A549 (cell line): ENCODE measurements around the gene XPO4. TPM values are rescaled to one million over a fixed set of nuclear protein-coding genes. Genes with fewer than 3 reads are reported as not detected.

Experiments
- ATAC-seq, 2 experiments: fragments of 200-7000 bp in 1 of 2; fragments of >200 bp in 1 of 2; cut with Nextera tagmentation in 1 of 2; cut with Tn5 transposase in 1 of 2; 3 replicates each; pipeline versions ENCODE4 v1.8.0 to v1.9.1; 2018 to 2020; ENCODE audit warnings: mild to moderate bottlenecking in 1 of 2, moderate library complexity in 1 of 2
- CTCF ChIA-PET: fragments of 300-600 bp; sonication (Branson Sonifier 250); formaldehyde crosslinking; extraction: SDS; loops from one replicate; lab custom pipeline; 2021; ENCODE audit warnings: antibody characterized with exemption, inconsistent platforms; lab: Yijun Ruan, JAX
- POLR2A ChIA-PET: fragments of 350-600 bp; formaldehyde crosslinking; extraction: SDS; loops from one replicate; lab custom pipeline; 2021; ENCODE audit warnings: antibody characterized with exemption, inconsistent platforms; lab: Yijun Ruan, JAX
- DNase-seq, 2 experiments: peaks; one replicate each; pipeline versions ENCODE4 v3.0.0 to v3.0.0-alpha.2; 2011 to 2016; ENCODE audit warnings: low read depth in 1 of 2, low spot score in 1 of 2
- FAIRE-seq: peaks from 2 replicates; lab custom pipeline; 2011; peaks lifted over from hg19 to GRCh38; lab: Jason Lieb, UNC
- H3K27ac ChIP-seq, 2 experiments: fragments of >200 bp; sonication (Bioruptor Twin); formaldehyde crosslinking; 3 replicates each; pipeline ENCODE4 v1.5.1; 2016 to 2017
- H3K4me1 ChIP-seq: fragments of >200 bp; sonication (Bioruptor Twin); formaldehyde crosslinking; 3 replicates; pipeline ENCODE4 v1.6.1; 2016
- H3K4me2 ChIP-seq: fragments of >200 bp; sonication (Bioruptor Twin); formaldehyde crosslinking; 3 replicates; pipeline ENCODE4 v1.6.1; 2016
- H3K4me3 ChIP-seq: fragments of >200 bp; sonication (Bioruptor Twin); formaldehyde crosslinking; 3 replicates; pipeline ENCODE4 v1.5.1; 2016
- H3K9me3 ChIP-seq: fragments of >200 bp; sonication (Bioruptor Twin); formaldehyde crosslinking; 3 replicates; pipeline ENCODE4 v1.6.1; 2016
- ATOH8 ChIP-seq: fragments of 250-450 bp; sonication (Bioruptor Pico); IDR thresholded peaks from 2 replicates; pipeline ENCODE4 v1.5.0; 2020; ENCODE audit warnings: low read depth, mild to moderate bottlenecking, moderate library complexity
- CBX2 ChIP-seq: fragments of 200-600 bp; sonication (generic); IDR thresholded peaks from 2 replicates; pipeline ENCODE4 v1.6.1; 2016; ENCODE audit warnings: low read depth, mild to moderate bottlenecking, borderline replicate concordance
- CBX8 ChIP-seq: fragments of 200-600 bp; sonication (generic); IDR thresholded peaks from 2 replicates; pipeline ENCODE4 v1.6.1; 2016
- CEBPB ChIP-seq, 2 experiments: fragments of >200 bp in 1 of 2; sonication (Bioruptor Twin) in 1 of 2; formaldehyde crosslinking in 1 of 2; IDR thresholded peaks; 2 replicates each; pipeline ENCODE4 v1.6.1; 2012 to 2016
- CTCF ChIP-seq: fragments of >200 bp; sonication (Bioruptor Twin); formaldehyde crosslinking; IDR thresholded peaks from 3 replicates; pipeline ENCODE4 v1.5.1; 2016
- EHMT2 ChIP-seq: fragments of 200-600 bp; sonication (generic); IDR thresholded peaks from 2 replicates; pipeline ENCODE4 v1.6.1; 2016; ENCODE audit warnings: antibody characterized with exemption, low read depth, mild to moderate bottlenecking, moderate library complexity
- ELK1 ChIP-seq: fragments of 150-350 bp; IDR thresholded peaks from 2 replicates; pipeline ENCODE4 v1.6.1; 2014; ENCODE audit warnings: low read depth, mild to moderate bottlenecking, low read length
- ESRRA ChIP-seq: fragments of 150-350 bp; IDR thresholded peaks from 2 replicates; pipeline ENCODE4 v1.6.1; 2014; ENCODE audit warnings: mild to moderate bottlenecking, low read length, borderline replicate concordance
- FOXS1 ChIP-seq: fragments of 250-450 bp; sonication (Bioruptor Pico); IDR thresholded peaks from 2 replicates; pipeline ENCODE4 v1.5.0; 2020; ENCODE audit warnings: mild to moderate bottlenecking, moderate library complexity
- GATA3 ChIP-seq: IDR thresholded peaks from 2 replicates; pipeline ENCODE4 v1.6.1; 2012; ENCODE audit warnings: borderline replicate concordance
- HEYL ChIP-seq: fragments of 250-450 bp; sonication (Bioruptor Pico); IDR thresholded peaks from 2 replicates; pipeline ENCODE4 v1.8.0; 2021; ENCODE audit warnings: mild to moderate bottlenecking, moderate library complexity
- HMGXB4 ChIP-seq: fragments of 250-450 bp; sonication (Bioruptor Pico); IDR thresholded peaks from 2 replicates; pipeline ENCODE4 v1.5.0; 2021; ENCODE audit warnings: mild to moderate bottlenecking, moderate library complexity, borderline replicate concordance
- HOXA7 ChIP-seq: fragments of 250-450 bp; sonication (Bioruptor Pico); IDR thresholded peaks from 2 replicates; pipeline ENCODE4 v1.5.0; 2020; ENCODE audit warnings: mild to moderate bottlenecking, moderate library complexity
- JUNB ChIP-seq: fragments of >200 bp; sonication (Bioruptor Twin); formaldehyde crosslinking; IDR thresholded peaks from 2 replicates; pipeline ENCODE4 v1.6.1; 2016
- KDM1A ChIP-seq: fragments of 200-600 bp; sonication (generic); IDR thresholded peaks from 2 replicates; pipeline ENCODE4 v1.6.1; 2016; ENCODE audit warnings: low read depth, mild to moderate bottlenecking
- KDM5A ChIP-seq: fragments of 200-600 bp; sonication (generic); IDR thresholded peaks from 2 replicates; pipeline ENCODE4 v1.6.1; 2016; ENCODE audit warnings: antibody characterized with exemption, mild to moderate bottlenecking
- MAFK ChIP-seq: fragments of 450-650 bp; IDR thresholded peaks from 2 replicates; pipeline ENCODE4 v1.6.1; 2014; ENCODE audit not compliant: partially characterized antibody
- MAZ ChIP-seq: fragments of 150-350 bp; IDR thresholded peaks from 2 replicates; pipeline ENCODE4 v1.6.1; 2014; ENCODE audit warnings: antibody characterized with exemption, low read depth, low read length, borderline replicate concordance
- NR3C1 ChIP-seq: fragments of >200 bp; sonication (Bioruptor Twin); formaldehyde crosslinking; IDR thresholded peaks from 3 replicates; pipeline ENCODE4 v1.6.1; 2017
- POLR2A ChIP-seq: IDR thresholded peaks from 2 replicates; pipeline ENCODE4 v1.6.1; 2012; ENCODE audit warnings: mild to moderate bottlenecking, low read length
- POLR2AphosphoS2 ChIP-seq: conservative IDR thresholded peaks from 2 replicates; pipeline ENCODE4 v1.6.1; 2012; ENCODE audit warnings: low read length, improper control_type of control experiment, inconsistent platforms
- RARB ChIP-seq: fragments of 250-450 bp; sonication (Bioruptor Pico); IDR thresholded peaks from 2 replicates; pipeline ENCODE4 v1.8.0; 2021; ENCODE audit warnings: mild to moderate bottlenecking, moderate library complexity
- RCOR1 ChIP-seq: fragments of 150-350 bp; IDR thresholded peaks from 2 replicates; pipeline ENCODE4 v1.6.1; 2014; ENCODE audit warnings: antibody characterized with exemption, low read length, low read depth
- RFX5 ChIP-seq: fragments of 450-650 bp; IDR thresholded peaks from 2 replicates; pipeline ENCODE4 v1.7.1; 2014; ENCODE audit warnings: antibody characterized with exemption, mild to moderate bottlenecking, moderate library complexity
- TFCP2L1 ChIP-seq: fragments of 250-450 bp; sonication (Bioruptor Pico); IDR thresholded peaks from 2 replicates; pipeline ENCODE4 v1.5.0; 2021; ENCODE audit warnings: mild to moderate bottlenecking
- USF2 ChIP-seq: fragments of 450-650 bp; IDR thresholded peaks from 2 replicates; pipeline ENCODE4 v1.6.1; 2014; ENCODE audit warnings: antibody characterized with exemption
- WGBS: methylation state at CpG from one replicate; pipeline ENCODE4 v1.1.6; 2017; ENCODE audit errors: missing lambda C conversion rate; 5-methylcytosine and 5-hydroxymethylcytosine counted together
- polyA plus RNA-seq, 4 experiments: library from polyadenylated mRNA; depleted of rRNA in 3 of 4; stranded (reverse); fragments of >200 nt; fragmentation: RNase III in 1 of 4; extraction: RNeasy Plus Mini Kit Qiagen cat#74134 plus additional on column Dnase treatment in 1 of 4; gene quantifications; 2 replicates in 3 of 4; 3 replicates in 1 of 4; pipeline ENCODE4 v1.2.3, GENCODE V29; 2011 to 2017

Gene XPO4
- polyA plus RNA-seq, 2 of the 4 experiments (the other 2 are of a cell fraction): 7.3 to 16.6 TPM

- DNase-seq (no peak), ATAC-seq (no peak), FAIRE-seq (no peak)
- no peak overlapping the region for H3K4me3 ChIP-seq
- H3K4me1 ChIP-seq: no peaks in the 10 kb centered on the region
- H3K9me3 ChIP-seq: no peaks in the 10 kb centered on the region
- POLR2A ChIA-PET: no interaction called here
- no peak overlapping the region for H3K4me2 ChIP-seq
- CTCF ChIA-PET: interaction anchor here (1.2 kb wide), 1 partner anchor 26 kb away, joined by 3 read pairs; no protein-coding TSS in a partner anchor
- WGBS: 85% methylated on average over 6 of the region's 6 CpGs
- H3K27ac ChIP-seq: no peak overlapping the region
- TF ChIP-seq MAFK (no peak), MAZ (no peak), KDM5A (no peak), CBX8 (no peak), CTCF (no peak), HMGXB4 (CRISPR knock-in tag) (no peak), FOXS1 (CRISPR knock-in tag) (no peak), RCOR1 (no peak), HOXA7 (CRISPR knock-in tag) (no peak), RFX5 (no peak), CEBPB (IDR thresholded peaks at IDR 0.05) (no peak), POLR2AphosphoS2 (no peak), EHMT2 (no peak), KDM1A (no peak), TFCP2L1 (CRISPR knock-in tag) (no peak), ATOH8 (CRISPR knock-in tag) (no peak), USF2 (no peak), RARB (CRISPR knock-in tag) (no peak)
These were observed 163.9 kb downstream of the XPO4 start for GRCh38 chr13:20738616-20739015.

GRCh38 chr13:20729633-20730585 lies 172.6 kb downstream of the XPO4 start:
- Histone ChIP-seq H3K4me1 (no peaks in the 10 kb centered on the region), H3K27ac (no peak overlapping the region), H3K4me3 (no peak overlapping the region), H3K4me2 (no peak overlapping the region), H3K9me3 (no peaks in the 10 kb centered on the region)
- no peak for FAIRE-seq
- TF ChIP-seq POLR2A: no peak
- TF ChIP-seq ELK1: no peak
- no peak for TF ChIP-seq NR3C1
- no peak for TF ChIP-seq JUNB
- TF ChIP-seq FOXS1 (CRISPR knock-in tag): no peak
- TF ChIP-seq CEBPB (IDR thresholded peaks at IDR 0.05): no peak
- TF ChIP-seq POLR2AphosphoS2: no peak
- TF ChIP-seq ESRRA: no peak
- no peak for TF ChIP-seq MAZ
- no peak for TF ChIP-seq HEYL
- TF ChIP-seq CBX2: no peak
- no peak for TF ChIP-seq GATA3
- WGBS: 91% methylated on average over 33 of the region's 33 CpGs
- POLR2A ChIA-PET: no interaction called here
- DNase-seq: no peak
- no peak for ATAC-seq
- CTCF ChIA-PET: interaction anchor here (1.4 kb wide), 1 partner anchor 15 kb away, joined by 3 read pairs; no protein-coding TSS in a partner anchor
